Measurements from ENCODE around the gene PGAP6. TPM values are rescaled to one million over a fixed set of nuclear protein-coding genes. Genes with fewer than 3 reads are reported as not detected.

The PGAP6 gene
- total RNA-seq, 4 donors from 2014 or later, result 18.3 to 43.5 (median 28.3) TPM

GRCh38 chr16:389352-389751 is 7.6 kb upstream of the PGAP6 start:
- TF ChIP-seq CTCF (IDR thresholded peaks at IDR 0.05; ENCODE audit: low read depth), result no peak

- no peak for TF ChIP-seq CTCF (IDR thresholded peaks at IDR 0.05; ENCODE audit: low read depth)
Measured at GRCh38 chr16:386641-387156, 4.9 kb upstream of the PGAP6 start.

GRCh38 chr16:383326-384051 is 1.7 kb upstream of the PGAP6 start:
- TF ChIP-seq CTCF (IDR thresholded peaks at IDR 0.05; ENCODE audit: low read depth), result no peak

GRCh38 chr16:381012-381788 is 578 bp downstream of the PGAP6 start:
- TF ChIP-seq CTCF (IDR thresholded peaks at IDR 0.05; ENCODE audit: low read depth), result no peak

GRCh38 chr16:380762-381011 is 1.1 kb downstream of the PGAP6 start:
- no peak for TF ChIP-seq CTCF (IDR thresholded peaks at IDR 0.05; ENCODE audit: low read depth)

- TF ChIP-seq CTCF (IDR thresholded peaks at IDR 0.05; ENCODE audit: low read depth), result no peak
Measured at GRCh38 chr16:379961-380761, 1.6 kb downstream of the PGAP6 start.
